ENCODE measurements around the gene APBA1. TPM values are rescaled to one million over a fixed set of nuclear protein-coding genes. Genes with fewer than 3 reads are reported as not detected.
"Not testable (repeated sequence)": the region's sequence is repeated elsewhere in the genome, so short reads cannot be mapped to it uniquely, and the experiment has no call there.

APBA1 gene
- total RNA-seq, 2 experiments from 2014 or later = 0.47 to 1.4 TPM

GRCh38 chr9:69443178-69443577 is 229.0 kb downstream of the APBA1 start:
- intact Hi-C loops (cut with DNase I, micrococcal nuclease) = no loop called here
- no peak overlapping the region for H3K27ac Mint-ChIP-seq

GRCh38 chr9:69442486-69442885 is 229.7 kb downstream of the APBA1 start:
- ChIA-PET POLR2A (no interaction called here), CTCF (no interaction called here)
- Mint-ChIP-seq H3K27ac (no peak overlapping the region), H3K36me3 (ENCODE audit: low read depth) (no peaks in the 10 kb centered on the region), H3K27me3 (peaks cover 5% of the 10 kb centered on the region), H3K4me1 (ENCODE audit: low read depth) (peaks cover 13% of the 10 kb centered on the region), H3K9me3 (no peaks in the 10 kb centered on the region), H3K4me3 (no peak overlapping the region)
- Histone ChIP-seq H3K27ac (ENCODE audit: low read depth in 1 of 2, low read length in 2 of 2) (no peak overlapping the region), H3K9me3 (ENCODE audit: control insufficient read depth in 1 of 2, insufficient read depth in 1 of 2, low read length in 2 of 2) (no peaks in the 10 kb centered on the region), H3K4me3 (ENCODE audit: low read length) (no peak overlapping the region), H3K4me1 (ENCODE audit: insufficient read depth, low read length) (peaks cover 2% of the 10 kb centered on the region), H3K36me3 (ENCODE audit: insufficient read depth, low read length) (no peaks in the 10 kb centered on the region), H3K27me3 (ENCODE audit: control insufficient read depth in 1 of 2, insufficient read depth in 2 of 2, low read length in 2 of 2) (no peaks in the 10 kb centered on the region)
- ATAC-seq (ENCODE audit: poor library complexity) = no peak
- no peak for DNase-seq
- intact Hi-C loops (cut with DNase I, micrococcal nuclease) = no loop called here
- TF ChIP-seq, protein P1, sequence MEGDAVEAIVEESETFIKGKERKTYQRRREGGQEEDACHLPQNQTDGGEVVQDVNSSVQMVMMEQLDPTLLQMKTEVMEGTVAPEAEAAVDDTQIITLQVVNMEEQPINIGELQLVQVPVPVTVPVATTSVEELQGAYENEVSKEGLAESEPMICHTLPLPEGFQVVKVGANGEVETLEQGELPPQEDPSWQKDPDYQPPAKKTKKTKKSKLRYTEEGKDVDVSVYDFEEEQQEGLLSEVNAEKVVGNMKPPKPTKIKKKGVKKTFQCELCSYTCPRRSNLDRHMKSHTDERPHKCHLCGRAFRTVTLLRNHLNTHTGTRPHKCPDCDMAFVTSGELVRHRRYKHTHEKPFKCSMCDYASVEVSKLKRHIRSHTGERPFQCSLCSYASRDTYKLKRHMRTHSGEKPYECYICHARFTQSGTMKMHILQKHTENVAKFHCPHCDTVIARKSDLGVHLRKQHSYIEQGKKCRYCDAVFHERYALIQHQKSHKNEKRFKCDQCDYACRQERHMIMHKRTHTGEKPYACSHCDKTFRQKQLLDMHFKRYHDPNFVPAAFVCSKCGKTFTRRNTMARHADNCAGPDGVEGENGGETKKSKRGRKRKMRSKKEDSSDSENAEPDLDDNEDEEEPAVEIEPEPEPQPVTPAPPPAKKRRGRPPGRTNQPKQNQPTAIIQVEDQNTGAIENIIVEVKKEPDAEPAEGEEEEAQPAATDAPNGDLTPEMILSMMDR (IDR thresholded peaks at IDR 0.05) = no peak

More at GRCh38 chr9:69443178-69443577, 229.0 kb downstream of the APBA1 start:
- peaks cover 2% of the 10 kb centered on the region for H3K4me1 ChIP-seq (ENCODE audit: insufficient read depth, low read length)
- Mint-ChIP-seq H3K4me3 (no peak overlapping the region), H3K4me1 (ENCODE audit: low read depth) (peaks cover 13% of the 10 kb centered on the region), H3K9me3 (no peaks in the 10 kb centered on the region), H3K36me3 (ENCODE audit: low read depth) (no peaks in the 10 kb centered on the region), H3K27me3 (peaks cover 5% of the 10 kb centered on the region)
- POLR2A ChIA-PET = no interaction called here
- TF ChIP-seq, protein P1 (IDR thresholded peaks at IDR 0.05) = no peak
- no peak overlapping the region for H3K27ac ChIP-seq (ENCODE audit: low read depth in 1 of 2, low read length in 2 of 2)
- CTCF ChIA-PET = no interaction called here
- H3K4me3 ChIP-seq (ENCODE audit: low read length) = no peak overlapping the region
- no peaks in the 10 kb centered on the region for H3K36me3 ChIP-seq (ENCODE audit: insufficient read depth, low read length)
- no peaks in the 10 kb centered on the region for H3K9me3 ChIP-seq (ENCODE audit: control insufficient read depth in 1 of 2, insufficient read depth in 1 of 2, low read length in 2 of 2)
- ATAC-seq (ENCODE audit: poor library complexity) (no peak), DNase-seq (no peak)
- H3K27me3 ChIP-seq (ENCODE audit: control insufficient read depth in 1 of 2, insufficient read depth in 2 of 2, low read length in 2 of 2) = no peaks in the 10 kb centered on the region

- H3K4me3 ChIP-seq (ENCODE audit: low read length); CTCF ChIA-PET; H3K9me3 ChIP-seq (ENCODE audit: control insufficient read depth in 1 of 2, insufficient read depth in 1 of 2, low read length in 2 of 2); H3K27me3 ChIP-seq (ENCODE audit: control insufficient read depth in 1 of 2, insufficient read depth in 2 of 2, low read length in 2 of 2); H3K9me3 Mint-ChIP-seq; H3K4me1 ChIP-seq (ENCODE audit: insufficient read depth, low read length); intact Hi-C loops (cut with DNase I, micrococcal nuclease); ATAC-seq (ENCODE audit: poor library complexity); H3K27me3 Mint-ChIP-seq; H3K36me3 ChIP-seq (ENCODE audit: insufficient read depth, low read length); H3K36me3 Mint-ChIP-seq (ENCODE audit: low read depth); H3K27ac ChIP-seq (ENCODE audit: low read depth in 1 of 2, low read length in 2 of 2): not testable (repeated sequence)
- peaks cover 13% of the 10 kb centered on the region for H3K4me1 Mint-ChIP-seq (ENCODE audit: low read depth)
- peak overlapping the region; percentile 13 for H3K27ac Mint-ChIP-seq
- peak in 5 of 14 experiments; percentile 4 to 57 (median 10) for DNase-seq
- POLR2A ChIA-PET = interaction anchor here (1.2 kb wide), 1 partner anchor 17 kb away, joined by 3 read pairs; no protein-coding TSS in a partner anchor
- peak overlapping the region; percentile 50 for H3K4me3 Mint-ChIP-seq
Measured at GRCh38 chr9:69440254-69440955, 231.8 kb downstream of the APBA1 start.

GRCh38 chr9:69439654-69440053 is 232.5 kb downstream of the APBA1 start:
- H3K36me3 Mint-ChIP-seq (ENCODE audit: low read depth); H3K27me3 ChIP-seq (ENCODE audit: control insufficient read depth in 1 of 2, insufficient read depth in 2 of 2, low read length in 2 of 2); POLR2A ChIA-PET; H3K4me3 ChIP-seq (ENCODE audit: low read length); ATAC-seq (ENCODE audit: poor library complexity); H3K9me3 ChIP-seq (ENCODE audit: control insufficient read depth in 1 of 2, insufficient read depth in 1 of 2, low read length in 2 of 2); H3K27me3 Mint-ChIP-seq; H3K9me3 Mint-ChIP-seq; H3K27ac ChIP-seq (ENCODE audit: low read depth in 1 of 2, low read length in 2 of 2); H3K36me3 ChIP-seq (ENCODE audit: insufficient read depth, low read length); H3K4me1 ChIP-seq (ENCODE audit: insufficient read depth, low read length); intact Hi-C loops (cut with DNase I, micrococcal nuclease); CTCF ChIA-PET: not testable (repeated sequence)
- H3K27ac Mint-ChIP-seq = peak overlapping the region; percentile 13
- DNase-seq = peak in 1 of 14 experiments; percentile 17
- peak overlapping the region; percentile 50 for H3K4me3 Mint-ChIP-seq
- peaks cover 13% of the 10 kb centered on the region for H3K4me1 Mint-ChIP-seq (ENCODE audit: low read depth)

Measured in CD4-positive, alpha-beta T cell (primary cell).